Mucosa of rectum (tissue), 2 donors: ENCODE results near the gene FAM200B.
A peak's percentile ranks its signal among the peaks of the same experiment; 100 is the strongest.

Experiments
- H3K27ac ChIP-seq, 2 donors: one replicate each; pipeline ENCODE4 v1.7.0; 2013; ENCODE audit warnings: inconsistent platforms in 2 of 2, low read depth in 2 of 2, low read length in 2 of 2
- H3K27me3 ChIP-seq, 2 donors: one replicate each; pipeline ENCODE4 v1.7.0; 2013; ENCODE audit warnings: low read length in 2 of 2; ENCODE audit not compliant: control insufficient read depth in 2 of 2, insufficient read depth in 2 of 2
- H3K36me3 ChIP-seq, 2 donors: one replicate each; pipeline ENCODE4 v1.7.0; 2013; ENCODE audit warnings: low read length in 2 of 2; ENCODE audit not compliant: control insufficient read depth in 2 of 2, insufficient read depth in 2 of 2
- H3K4me1 ChIP-seq, 2 donors: one replicate each; pipeline ENCODE4 v1.7.0; 2013; ENCODE audit warnings: low read length in 2 of 2, mild to moderate bottlenecking in 1 of 2; ENCODE audit not compliant: control insufficient read depth in 2 of 2, insufficient read depth in 2 of 2
- H3K4me3 ChIP-seq, 2 donors: one replicate each; pipeline ENCODE4 v1.7.0; 2013; ENCODE audit warnings: low read length in 2 of 2
- H3K9ac ChIP-seq, 2 donors: one replicate each; pipeline ENCODE4 v1.7.0; 2013; ENCODE audit warnings: low read length in 2 of 2, low read depth in 1 of 2, mild to moderate bottlenecking in 1 of 2
- H3K9me3 ChIP-seq, 2 donors: one replicate each; pipeline ENCODE4 v1.7.0; 2013; ENCODE audit warnings: low read length in 2 of 2; ENCODE audit not compliant: control insufficient read depth in 2 of 2
- donor health status: healthy.
- donor health status: Normal muscosa, but diverticular disease.

The FAM200B gene

DNA sequence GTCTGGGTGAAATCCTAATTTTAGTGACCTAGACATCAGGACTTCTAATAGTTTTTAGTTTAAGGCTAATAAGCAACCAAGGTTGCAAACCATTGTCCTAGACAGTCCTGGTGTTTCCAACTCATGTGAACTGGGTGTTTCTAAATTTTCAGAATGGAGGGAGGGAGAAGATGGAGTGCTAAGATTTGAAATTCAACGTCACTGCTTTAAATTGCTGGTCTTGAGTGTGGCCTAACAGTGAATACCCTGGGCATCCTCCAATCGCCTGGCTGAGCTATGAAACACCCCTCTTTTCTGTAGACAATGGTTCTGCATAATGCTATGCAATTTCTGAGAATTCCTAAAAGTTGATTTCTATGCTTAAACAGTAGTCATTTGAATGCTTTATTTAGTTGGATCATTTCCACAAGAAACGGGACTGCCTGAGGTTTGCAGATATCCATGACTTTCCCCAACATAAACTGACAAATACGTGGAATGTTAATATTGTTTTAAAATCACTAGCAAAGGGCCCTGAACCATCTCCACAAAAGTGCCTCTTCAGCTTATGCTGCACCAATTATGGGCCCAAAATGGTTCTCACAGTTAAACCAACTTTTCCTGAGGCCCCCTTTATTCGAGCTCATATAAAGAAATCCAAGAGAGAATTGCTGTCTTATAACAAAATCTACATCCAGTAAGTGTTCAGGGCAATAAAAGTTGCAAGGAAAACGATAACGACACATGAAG lies 27.6 kb upstream of the FAM200B start:
- H3K27ac ChIP-seq = peak overlapping the region; percentile 96 to 98
- no peaks in the 10 kb centered on the region for H3K36me3 ChIP-seq
- peak overlapping the region; percentile 67 to 87 for H3K4me3 ChIP-seq
- peak overlapping the region; percentile 27 to 98 for H3K9ac ChIP-seq
- H3K9me3 ChIP-seq = no peaks in the 10 kb centered on the region
- no peaks in the 10 kb centered on the region for H3K27me3 ChIP-seq
- peaks cover 14 to 29% of the 10 kb centered on the region in 2 donors for H3K4me1 ChIP-seq

DNA sequence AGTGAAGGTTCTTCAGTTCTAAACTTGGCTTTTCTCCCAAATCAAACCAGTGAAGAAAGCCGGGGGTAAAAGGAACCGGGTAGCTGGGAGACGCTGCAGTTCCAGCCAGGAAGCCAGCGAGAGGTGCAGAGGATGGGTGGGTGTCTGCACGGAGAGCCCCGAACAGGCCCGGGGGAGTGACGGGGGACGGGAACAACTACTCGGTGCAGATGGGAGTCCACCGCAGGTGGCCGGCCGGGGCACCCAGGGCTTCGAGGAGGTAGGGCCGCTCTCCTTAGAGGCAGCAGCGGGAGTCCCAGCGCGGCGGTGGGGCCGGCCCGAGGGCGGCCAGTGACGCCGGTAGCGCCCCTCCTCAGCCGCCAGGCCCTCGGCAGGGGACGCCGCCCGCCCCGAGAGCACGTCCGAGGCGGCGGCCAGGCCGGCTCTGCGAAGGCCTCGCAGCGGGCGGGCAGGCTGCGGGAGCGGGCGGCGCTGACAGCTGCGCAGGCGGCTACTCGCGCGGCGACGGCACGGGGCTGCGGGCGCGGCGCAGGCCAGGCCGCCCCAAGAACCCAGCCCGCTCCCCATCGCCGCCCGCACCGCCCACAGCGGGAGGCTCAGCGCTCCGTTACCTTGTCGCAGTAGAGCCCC lies 26.9 kb upstream of the FAM200B start:
- peaks cover 14 to 29% of the 10 kb centered on the region in 2 donors for H3K4me1 ChIP-seq
- no peaks in the 10 kb centered on the region for H3K27me3 ChIP-seq
- H3K27ac ChIP-seq = peak overlapping the region; percentile 96 to 98
- H3K9ac ChIP-seq = peak overlapping the region; percentile 27 to 98
- peak overlapping the region; percentile 67 to 87 for H3K4me3 ChIP-seq
- H3K9me3 ChIP-seq = no peaks in the 10 kb centered on the region
- H3K36me3 ChIP-seq = no peaks in the 10 kb centered on the region

DNA sequence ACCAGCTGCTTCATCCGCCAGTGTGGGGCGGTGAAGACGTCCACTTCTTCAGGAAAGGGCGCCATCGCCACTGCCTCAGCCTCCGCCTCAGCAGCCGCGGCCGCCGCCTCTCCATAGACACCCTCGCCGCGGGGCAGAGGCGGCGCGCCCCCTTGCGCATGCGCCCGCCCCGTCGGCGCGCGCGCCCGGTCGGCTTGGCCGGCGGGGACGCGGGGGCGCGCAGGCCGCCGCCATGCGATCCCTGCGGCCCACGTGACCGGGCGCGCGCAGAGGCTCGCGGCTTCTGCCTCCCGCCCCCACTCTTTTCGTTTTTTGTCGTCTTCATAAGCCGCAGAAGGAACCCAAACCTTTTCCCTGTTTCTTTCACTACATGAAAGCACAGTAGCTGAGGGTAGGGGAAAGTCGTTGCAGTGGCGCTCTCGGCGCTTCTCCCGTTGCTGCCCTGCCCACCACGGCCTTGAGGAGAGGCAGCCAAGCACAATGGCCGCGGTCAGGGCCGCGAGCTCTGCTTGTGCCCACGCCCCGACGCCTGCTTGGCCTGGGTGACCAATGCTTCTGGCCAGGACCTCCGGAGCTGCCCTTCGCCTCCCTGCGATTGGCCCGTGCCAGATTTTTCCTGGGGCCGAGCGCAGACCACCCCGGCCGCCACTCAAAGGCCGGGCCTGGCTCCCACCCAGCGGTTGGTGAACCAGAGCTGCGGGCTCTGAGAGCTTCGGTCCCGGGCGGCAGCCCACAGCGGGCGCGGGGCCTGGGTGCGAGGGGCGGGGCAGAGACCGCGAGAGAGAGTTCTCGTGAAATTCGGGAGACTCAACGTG lies 26.2 kb upstream of the FAM200B start, which contains the start of gene FBXL5:
Gene FBXL5 (minus strand): TSS at position 135 of the 815 bp plus-strand sequence. CDS start 70 bp downstream, at position 65.
- H3K36me3 ChIP-seq = no peaks in the 10 kb centered on the region
- H3K4me3 ChIP-seq = peak within 1 kb of the TSS; percentile 87 to 88
- no peaks in the 10 kb centered on the region for H3K27me3 ChIP-seq
- H3K9me3 ChIP-seq = no peaks in the 10 kb centered on the region
- H3K4me1 ChIP-seq = peaks cover 14 to 27% of the 10 kb centered on the region in 2 donors
- peak within 1 kb of the TSS; percentile 96 to 98 for H3K9ac ChIP-seq
- peak within 1 kb of the TSS; percentile 96 to 98 for H3K27ac ChIP-seq

DNA sequence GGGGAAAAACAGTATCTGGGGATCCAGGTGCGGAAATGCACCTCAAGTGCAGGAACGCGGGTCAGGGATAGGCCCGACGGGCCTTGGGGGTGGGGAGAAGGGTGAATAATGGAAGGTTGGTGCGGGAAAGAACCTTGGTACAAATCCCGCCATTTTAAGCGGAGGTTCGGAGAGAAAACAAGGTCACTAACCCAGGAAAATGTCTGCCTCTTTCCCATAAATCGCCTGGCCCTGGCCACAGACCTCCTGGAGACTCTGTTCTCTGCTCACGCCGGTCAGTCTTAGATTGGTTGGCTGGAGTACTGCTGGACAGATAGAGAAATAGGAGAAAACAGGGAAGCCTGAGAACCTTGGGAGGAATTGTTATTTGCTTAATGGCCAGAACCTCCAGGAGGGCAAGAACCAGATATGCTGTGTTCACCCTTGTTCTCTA lies 25.6 kb upstream of the FAM200B start:
- Histone ChIP-seq H3K27me3 (no peaks in the 10 kb centered on the region), H3K27ac (peak overlapping the region; percentile 96 to 98), H3K4me1 (peaks cover 14 to 24% of the 10 kb centered on the region in 2 donors), H3K9me3 (no peaks in the 10 kb centered on the region), H3K4me3 (peak overlapping the region; percentile 76 to 88), H3K9ac (peak overlapping the region; percentile 96 to 98), H3K36me3 (no peaks in the 10 kb centered on the region)

DNA sequence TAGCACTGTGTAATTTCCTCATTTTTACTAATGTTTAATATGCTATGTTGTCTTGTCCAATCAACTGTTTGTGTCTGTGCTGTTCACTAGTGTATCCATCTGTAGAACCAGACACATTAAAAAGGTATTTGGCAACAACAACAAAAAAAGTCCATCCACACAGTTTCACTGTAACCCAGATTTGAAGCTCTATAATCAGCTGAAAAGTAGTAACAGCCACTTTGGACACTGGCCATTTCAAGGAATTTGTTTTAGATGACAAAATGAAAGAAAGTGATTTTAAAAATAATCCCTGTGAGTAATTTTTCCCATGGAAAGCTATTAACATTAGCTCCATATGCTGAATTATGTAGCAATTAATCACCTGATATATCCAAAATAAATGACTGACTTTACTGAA lies 24.3 kb upstream of the FAM200B start:
- no peaks in the 10 kb centered on the region for H3K27me3 ChIP-seq
- H3K4me3 ChIP-seq = no peak overlapping the region
- H3K9ac ChIP-seq = no peak overlapping the region
- no peak overlapping the region for H3K27ac ChIP-seq
- H3K4me1 ChIP-seq = peaks cover 8 to 15% of the 10 kb centered on the region in 2 donors
- H3K36me3 ChIP-seq = no peaks in the 10 kb centered on the region
- H3K9me3 ChIP-seq = no peaks in the 10 kb centered on the region

DNA sequence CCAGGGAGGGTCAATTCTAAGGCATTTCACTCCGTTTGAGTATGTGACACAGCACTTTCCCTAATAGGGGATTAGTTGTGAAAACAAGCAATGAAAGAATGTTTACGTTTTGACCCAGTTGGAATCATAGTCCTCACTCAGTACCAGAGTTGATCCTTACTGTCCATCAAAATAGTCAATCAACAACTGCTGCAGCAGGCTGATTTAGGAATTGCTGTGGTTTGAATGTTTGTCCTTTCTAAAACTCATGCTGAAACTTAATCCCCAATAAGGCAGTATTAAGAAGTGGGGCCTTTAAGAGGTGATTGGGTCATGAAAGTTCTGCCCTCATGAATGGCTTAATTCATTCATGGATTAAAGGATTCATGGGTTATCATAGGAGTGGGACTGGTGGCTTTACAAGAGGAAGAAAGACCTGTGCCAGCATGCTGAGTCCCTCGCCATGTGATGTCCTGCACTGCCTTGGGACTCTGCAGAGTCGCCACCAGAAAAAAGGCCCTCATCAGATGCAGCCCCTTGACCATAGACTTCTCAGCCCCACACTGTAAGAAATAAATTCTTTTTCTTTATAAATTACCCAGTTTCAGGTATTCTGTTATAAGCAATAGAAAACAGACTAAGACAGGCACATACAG lies 23.4 kb upstream of the FAM200B start:
- H3K4me3 ChIP-seq = no peak overlapping the region
- H3K9ac ChIP-seq = no peak overlapping the region
- peaks cover 3 to 15% of the 10 kb centered on the region in 2 donors for H3K4me1 ChIP-seq
- no peaks in the 10 kb centered on the region for H3K9me3 ChIP-seq
- no peaks in the 10 kb centered on the region for H3K27me3 ChIP-seq
- H3K27ac ChIP-seq = no peak overlapping the region
- H3K36me3 ChIP-seq = no peaks in the 10 kb centered on the region

DNA sequence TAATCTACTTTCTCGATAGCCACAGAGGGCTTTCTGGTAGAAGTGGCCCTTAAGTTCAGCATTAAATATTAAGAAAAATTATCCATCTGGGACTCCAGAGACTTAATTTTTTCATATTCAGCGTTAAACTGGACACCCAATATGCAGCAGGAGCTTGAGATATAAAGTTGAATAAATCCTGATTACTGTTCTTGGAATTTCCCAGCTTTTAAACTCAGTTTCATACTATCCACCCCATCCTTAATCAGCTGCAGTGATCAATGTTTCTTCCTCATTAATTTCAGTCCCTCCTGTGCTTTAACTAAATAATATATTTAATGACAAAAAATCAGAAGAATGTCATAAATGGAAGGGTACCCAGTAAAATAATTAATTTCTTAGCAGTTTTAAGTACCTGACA lies 22.8 kb upstream of the FAM200B start:
- peaks cover 3 to 12% of the 10 kb centered on the region in 2 donors for H3K4me1 ChIP-seq
- no peak overlapping the region for H3K4me3 ChIP-seq
- H3K9ac ChIP-seq = no peak overlapping the region
- H3K36me3 ChIP-seq = no peaks in the 10 kb centered on the region
- no peaks in the 10 kb centered on the region for H3K27me3 ChIP-seq
- H3K27ac ChIP-seq = no peak overlapping the region
- H3K9me3 ChIP-seq = no peaks in the 10 kb centered on the region

DNA sequence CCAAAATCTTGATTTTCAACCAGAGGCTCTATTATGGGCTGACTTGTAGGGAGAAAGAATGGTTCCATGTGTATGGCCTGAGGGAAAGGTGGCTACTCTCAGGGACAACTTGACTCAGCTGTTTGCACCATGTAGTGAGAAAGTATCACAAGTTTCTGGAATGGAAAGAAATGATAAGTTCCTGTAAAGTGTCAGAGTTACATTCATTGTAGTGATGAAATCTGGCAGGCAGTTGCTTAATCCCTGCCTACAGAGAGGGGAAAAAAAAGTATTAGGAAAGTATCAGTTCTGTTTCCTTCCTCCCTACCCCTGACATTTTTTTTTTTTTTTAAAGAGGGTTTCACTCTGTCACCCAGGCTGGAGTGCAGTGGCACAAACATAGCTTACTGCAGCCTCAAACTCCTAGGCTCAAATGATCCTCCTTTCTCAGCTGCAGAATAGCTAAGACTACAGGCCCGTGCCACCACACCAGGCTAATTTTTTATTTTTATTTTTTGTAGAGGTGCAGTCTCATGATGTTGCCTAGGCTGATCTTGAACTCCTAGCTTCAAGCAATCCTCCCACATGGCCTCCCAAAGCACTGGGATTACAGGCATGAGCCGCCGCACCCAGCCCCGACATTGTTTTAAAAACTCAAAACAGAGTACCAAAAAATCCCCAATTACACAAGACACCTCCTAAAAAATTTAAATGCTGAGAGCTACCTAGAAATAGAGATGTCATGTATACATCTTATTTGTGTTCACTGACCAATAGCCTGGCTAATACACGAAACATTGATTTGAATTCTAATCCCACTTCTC lies 21.7 kb upstream of the FAM200B start:
- peaks cover 3 to 8% of the 10 kb centered on the region in 2 donors for H3K4me1 ChIP-seq
- peak overlapping the region in 1 of 2 donors; percentile 12 for H3K27ac ChIP-seq
- no peaks in the 10 kb centered on the region for H3K9me3 ChIP-seq
- no peak overlapping the region for H3K4me3 ChIP-seq
- no peaks in the 10 kb centered on the region for H3K27me3 ChIP-seq
- H3K9ac ChIP-seq = no peak overlapping the region
- H3K36me3 ChIP-seq = no peaks in the 10 kb centered on the region

DNA sequence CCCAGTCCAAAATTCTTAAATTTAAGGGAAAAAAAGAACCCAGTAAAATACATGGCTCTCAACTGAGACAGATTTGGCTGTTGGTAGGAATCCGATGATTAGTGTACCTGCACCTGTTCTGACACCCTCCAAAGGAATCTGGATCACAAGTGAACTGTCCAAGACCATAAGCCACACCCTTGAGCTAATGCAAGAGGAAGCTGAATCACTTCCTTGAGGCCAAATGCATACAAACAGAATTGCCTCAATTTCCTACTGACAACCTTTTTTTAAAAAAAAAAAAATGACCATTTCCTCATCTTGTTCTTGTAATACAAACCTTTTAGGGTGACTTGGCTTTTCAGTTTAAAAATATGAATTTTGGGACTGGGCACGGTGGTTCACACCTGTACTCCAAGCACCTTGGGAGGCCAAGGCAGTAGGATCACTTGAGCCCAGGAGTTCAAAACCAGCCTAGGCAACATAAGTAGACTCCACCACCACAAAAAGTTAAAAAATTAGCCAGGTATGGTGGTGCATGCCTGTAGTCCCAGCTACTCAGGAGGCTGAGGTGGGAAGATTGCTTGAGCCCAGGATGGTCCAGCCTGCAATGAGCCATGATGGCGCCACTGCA lies 15.8 kb upstream of the FAM200B start:
- H3K9me3 ChIP-seq = no peaks in the 10 kb centered on the region
- no peaks in the 10 kb centered on the region for H3K27me3 ChIP-seq
- peaks cover 0 to 2% of the 10 kb centered on the region in 2 donors for H3K4me1 ChIP-seq
- no peaks in the 10 kb centered on the region for H3K36me3 ChIP-seq
- H3K27ac ChIP-seq = peak overlapping the region in 1 of 2 donors; percentile 52
- H3K4me3 ChIP-seq = no peak overlapping the region
- no peak overlapping the region for H3K9ac ChIP-seq
